H1 (cell line): Measurements from ENCODE around the gene COPG1. TPM values are rescaled to one million over a fixed set of nuclear protein-coding genes. Genes with fewer than 3 reads are reported as not detected.

ENCODE experiments used
- CTCF ChIA-PET: fragments of 300-600 bp; sonication (Branson Sonifier 250); formaldehyde crosslinking; loops from one replicate; lab custom pipeline; 2021; ENCODE audit not compliant: partially characterized antibody; lab: Charles Lee
- POLR2A ChIA-PET: fragments of 300-600 bp; sonication (Branson Sonifier 250); formaldehyde crosslinking; loops from one replicate; lab custom pipeline; 2021; ENCODE audit warnings: inconsistent platforms; ENCODE audit not compliant: partially characterized antibody; lab: Charles Lee
- DNase-seq, 2 experiments: peaks; one replicate each; pipeline versions ENCODE4 v3.0.0 to v3.0.0-alpha.2; 2010 to 2022; ENCODE audit warnings: low spot score in 2 of 2, low read depth in 1 of 2, mixed read lengths in 1 of 2
- FAIRE-seq: peaks from 2 replicates; lab custom pipeline; 2011; peaks lifted over from hg19 to GRCh38; lab: Jason Lieb, UNC
- H2AFZ ChIP-seq: 2 replicates; pipeline ENCODE4 v1.8.1; 2012; ENCODE audit warnings: low read length, inconsistent platforms
- H2AK5ac ChIP-seq: 2 replicates; pipeline ENCODE4 v1.6.1; 2013; ENCODE audit warnings: low read depth, low read length
- H2BK120ac ChIP-seq: replicated peaks from 2 replicates; pipeline ENCODE3; 2013; ENCODE audit warnings: low read depth, low read length, inconsistent platforms
- H2BK12ac ChIP-seq: 2 replicates; pipeline ENCODE4 v1.6.1; 2013; ENCODE audit warnings: low read depth, low read length
- H2BK15ac ChIP-seq: 2 replicates; pipeline ENCODE4 v1.6.1; 2013; ENCODE audit warnings: low read length
- H2BK20ac ChIP-seq: 2 replicates; pipeline ENCODE4 v1.6.1; 2013; ENCODE audit warnings: low read length
- H2BK5ac ChIP-seq: 2 replicates; pipeline ENCODE4 v1.6.1; 2013; ENCODE audit warnings: low read depth, low read length
- H3K14ac ChIP-seq: 2 replicates; pipeline ENCODE4 v1.6.1; 2013; ENCODE audit warnings: inconsistent platforms; ENCODE audit not compliant: insufficient read length
- H3K18ac ChIP-seq: 2 replicates; pipeline ENCODE4 v1.6.1; 2013; ENCODE audit warnings: low read length; ENCODE audit errors: extremely low read depth
- H3K23ac ChIP-seq: 2 replicates; pipeline ENCODE4 v1.6.1; 2013; ENCODE audit warnings: inconsistent platforms; ENCODE audit not compliant: insufficient read length
- H3K23me2 ChIP-seq: 2 replicates; pipeline ENCODE4 v1.6.1; 2013; ENCODE audit warnings: low read depth, low read length
- H3K27ac ChIP-seq: 2 replicates; pipeline ENCODE4 v1.6.1; 2011; ENCODE audit warnings: low read depth, low read length, inconsistent platforms
- H3K27me3 ChIP-seq, 4 experiments: replicated peaks in 1 of 4; 1 replicate in 1 of 4; 2 replicates in 3 of 4; pipeline versions ENCODE4 v1.6.1 to v1.8.1; 2011 to 2013; ENCODE audit warnings: low read length in 3 of 4, mild to moderate bottlenecking in 3 of 4, inconsistent platforms in 2 of 4, mixed read lengths in 2 of 4, moderate library complexity in 1 of 4; ENCODE audit not compliant: control insufficient read depth in 3 of 4, insufficient read depth in 3 of 4; ENCODE audit errors: extremely low read depth in 1 of 4
- H3K36me3 ChIP-seq, 4 experiments: 2 replicates each; pipeline versions ENCODE4 v1.6.1 to v1.8.1; 2011 to 2013; ENCODE audit warnings: mild to moderate bottlenecking in 4 of 4, low read length in 3 of 4, moderate library complexity in 2 of 4, control low read depth in 1 of 4, inconsistent platforms in 1 of 4; ENCODE audit not compliant: insufficient read depth in 4 of 4, control insufficient read depth in 2 of 4
- H3K4ac ChIP-seq: replicated peaks from 2 replicates; pipeline ENCODE3; 2013; ENCODE audit warnings: low read length, low read depth, mixed read lengths, inconsistent platforms; ENCODE audit not compliant: insufficient read length
- H3K4me1 ChIP-seq, 4 experiments: replicated peaks in 1 of 4; 1 replicate in 1 of 4; 2 replicates in 3 of 4; pipeline versions ENCODE4 v1.6.1 to v1.8.1; 2011 to 2013; ENCODE audit warnings: low read length in 3 of 4, inconsistent platforms in 2 of 4, mixed read lengths in 1 of 4; ENCODE audit not compliant: insufficient read depth in 4 of 4, control insufficient read depth in 3 of 4
- H3K4me2 ChIP-seq, 2 experiments: 2 replicates each; pipeline versions ENCODE4 v1.6.1 to v1.8.1; 2011 to 2013; ENCODE audit warnings: low read depth in 2 of 2, low read length in 2 of 2, control low read depth in 1 of 2, inconsistent platforms in 1 of 2, mild to moderate bottlenecking in 1 of 2; ENCODE audit not compliant: insufficient read depth in 1 of 2
- H3K4me3 ChIP-seq, 4 experiments: fragments of 200-600, 300-600 bp in 1 of 4; sonication (generic), shearing (Covaris generic), sonication (Bioruptor Twin) in 1 of 4; 2 replicates each; pipeline versions ENCODE4 v1.5.1 to v1.8.1; 2011 to 2016; ENCODE audit warnings: low read length in 4 of 4, low read depth in 3 of 4, control low read depth in 2 of 4, inconsistent platforms in 2 of 4, mild to moderate bottlenecking in 2 of 4, mixed read lengths in 1 of 4, moderate library complexity in 1 of 4; ENCODE audit not compliant: insufficient read depth in 2 of 4; ENCODE audit errors: extremely low read depth in 1 of 4
- H3K56ac ChIP-seq: replicated peaks from 2 replicates; pipeline ENCODE3; 2013; ENCODE audit warnings: low read depth, mild to moderate bottlenecking, mixed read lengths, low read length, inconsistent platforms; ENCODE audit not compliant: insufficient read length
- H3K79me1 ChIP-seq: 2 replicates; pipeline ENCODE4 v1.6.1; 2013; ENCODE audit warnings: low read depth, low read length, control low read depth
- H3K79me2 ChIP-seq, 2 experiments: 2 replicates each; pipeline versions ENCODE4 v1.6.1 to v1.8.1; 2012 to 2013; ENCODE audit warnings: low read length in 2 of 2, mild to moderate bottlenecking in 2 of 2, inconsistent platforms in 1 of 2; ENCODE audit not compliant: insufficient read depth in 2 of 2, control insufficient read depth in 1 of 2
- H3K9ac ChIP-seq, 4 experiments: replicated peaks in 1 of 4; 1 replicate in 1 of 4; 2 replicates in 3 of 4; pipeline versions ENCODE4 v1.6.1 to v1.8.1; 2011 to 2013; ENCODE audit warnings: low read depth in 3 of 4, low read length in 3 of 4, control low read depth in 2 of 4, mild to moderate bottlenecking in 2 of 4, moderate library complexity in 2 of 4, inconsistent platforms in 1 of 4; ENCODE audit errors: extremely low read depth in 1 of 4
- H3K9me3 ChIP-seq, 2 experiments: 2 replicates each; pipeline versions ENCODE4 v1.6.1 to v1.8.1; 2012 to 2013; ENCODE audit warnings: mild to moderate bottlenecking in 2 of 2, moderate library complexity in 2 of 2, control low read depth in 1 of 2, inconsistent platforms in 1 of 2, low read depth in 1 of 2, low read length in 1 of 2, mixed read lengths in 1 of 2; ENCODE audit not compliant: insufficient read depth in 2 of 2
- H4K20me1 ChIP-seq, 2 experiments: replicated peaks in 1 of 2; 2 replicates each; pipeline versions ENCODE3 to v1.8.1; 2011 to 2013; ENCODE audit warnings: inconsistent platforms in 2 of 2, low read length in 2 of 2, mild to moderate bottlenecking in 1 of 2; ENCODE audit not compliant: insufficient read depth in 2 of 2, control insufficient read depth in 1 of 2
- H4K5ac ChIP-seq: 2 replicates; pipeline ENCODE4 v1.6.1; 2013; ENCODE audit warnings: low read length, low read depth, mixed read lengths, inconsistent platforms; ENCODE audit not compliant: insufficient read length
- H4K8ac ChIP-seq: 2 replicates; pipeline ENCODE4 v1.8.0; 2013; ENCODE audit warnings: mild to moderate bottlenecking, moderate library complexity, low read length, inconsistent platforms; ENCODE audit not compliant: insufficient read depth; ENCODE audit errors: extremely low read depth
- H4K91ac ChIP-seq: replicated peaks from 2 replicates; pipeline ENCODE3; 2013; ENCODE audit warnings: low read length, mixed read lengths, inconsistent platforms; ENCODE audit not compliant: insufficient read length
- JUND ChIP-seq: IDR thresholded peaks from 2 replicates; pipeline ENCODE4 v1.6.1; 2011; ENCODE audit warnings: mild to moderate bottlenecking, improper control_type of control experiment, low read length
- POLR2A ChIP-seq, 2 experiments: IDR thresholded peaks; 1 replicate in 1 of 2; 2 replicates in 1 of 2; pipeline ENCODE4 v1.6.1; 2011; ENCODE audit warnings: low read depth in 2 of 2, low read length in 2 of 2, mild to moderate bottlenecking in 2 of 2; ENCODE audit errors: control extremely low read depth in 1 of 2
- POLR2AphosphoS5 ChIP-seq: IDR thresholded peaks from 2 replicates; pipeline ENCODE4 v1.6.1; 2011; ENCODE audit warnings: low read depth, low read length
- RAD21 ChIP-seq, 2 experiments: IDR thresholded peaks in 1 of 2; conservative IDR thresholded peaks in 1 of 2; 2 replicates each; pipeline ENCODE4 v1.6.1; 2011; ENCODE audit warnings: low read depth in 2 of 2, low read length in 2 of 2, improper control_type of control experiment in 1 of 2, inconsistent platforms in 1 of 2, mild to moderate bottlenecking in 1 of 2, moderate library complexity in 1 of 2
- SIN3A ChIP-seq, 2 experiments: IDR thresholded peaks in 1 of 2; conservative IDR thresholded peaks in 1 of 2; 2 replicates each; pipeline ENCODE4 v1.6.1; 2011 to 2012; ENCODE audit warnings: low read length in 2 of 2, improper control_type of control experiment in 1 of 2, low read depth in 1 of 2, mild to moderate bottlenecking in 1 of 2
- SIRT6 ChIP-seq: IDR thresholded peaks from one replicate; pipeline ENCODE4 v1.7.1; 2012; ENCODE audit warnings: low read length, inconsistent platforms
- TBP ChIP-seq: IDR thresholded peaks from 2 replicates; pipeline ENCODE4 v1.6.1; 2011; ENCODE audit warnings: low read depth, low read length, improper control_type of control experiment
- WGBS, 2 experiments: shearing (Covaris generic) in 1 of 2; methylation state at CpG; one replicate each; pipeline versions ENCODE4 v1.1.6 to v1.1.7; 2013 to 2015; ENCODE audit warnings: low lambda C conversion rate in 2 of 2, mixed read lengths in 2 of 2, inconsistent platforms in 1 of 2, low coverage in 1 of 2, missing lambda C conversion rate in 1 of 2; ENCODE audit not compliant: insufficient replicate concordance in 2 of 2, insufficient coverage in 1 of 2, insufficient read length in 1 of 2; ENCODE audit errors: extremely low coverage in 1 of 2, missing lambda C conversion rate in 1 of 2; 5-methylcytosine and 5-hydroxymethylcytosine counted together
- polyA plus RNA-seq, 7 experiments: library from polyadenylated mRNA; depleted of rRNA in 3 of 7; stranded (reverse) in 5 of 7; unstranded in 2 of 7; fragments of >200 nt in 5 of 7; fragments of 200-250 nt in 2 of 7; gene quantifications; 1 replicate in 5 of 7; 2 replicates in 1 of 7; 4 replicates in 1 of 7; pipeline versions ENCODE4 v1.2.1 to v1.2.3, GENCODE V29; 2011 to 2013; ENCODE audit warnings: missing spikeins in 2 of 7, mixed read lengths in 2 of 7
- total RNA-seq: library from RNA; stranded (reverse); fragmentation: NEBNext Ultra II Directional; extraction: Animal tissue kit (Norgen Biotek cat#: 25700); gene quantifications from 2 replicates; pipeline ENCODE4 v1.2.1, GENCODE V29; 2021

The COPG1 gene
- total and polyA plus RNA-seq, 2 of the 8 experiments (the other 6 are each of a cell fraction or from before 2014, with no cell fraction given) = 52.7 to 106 TPM

DNA sequence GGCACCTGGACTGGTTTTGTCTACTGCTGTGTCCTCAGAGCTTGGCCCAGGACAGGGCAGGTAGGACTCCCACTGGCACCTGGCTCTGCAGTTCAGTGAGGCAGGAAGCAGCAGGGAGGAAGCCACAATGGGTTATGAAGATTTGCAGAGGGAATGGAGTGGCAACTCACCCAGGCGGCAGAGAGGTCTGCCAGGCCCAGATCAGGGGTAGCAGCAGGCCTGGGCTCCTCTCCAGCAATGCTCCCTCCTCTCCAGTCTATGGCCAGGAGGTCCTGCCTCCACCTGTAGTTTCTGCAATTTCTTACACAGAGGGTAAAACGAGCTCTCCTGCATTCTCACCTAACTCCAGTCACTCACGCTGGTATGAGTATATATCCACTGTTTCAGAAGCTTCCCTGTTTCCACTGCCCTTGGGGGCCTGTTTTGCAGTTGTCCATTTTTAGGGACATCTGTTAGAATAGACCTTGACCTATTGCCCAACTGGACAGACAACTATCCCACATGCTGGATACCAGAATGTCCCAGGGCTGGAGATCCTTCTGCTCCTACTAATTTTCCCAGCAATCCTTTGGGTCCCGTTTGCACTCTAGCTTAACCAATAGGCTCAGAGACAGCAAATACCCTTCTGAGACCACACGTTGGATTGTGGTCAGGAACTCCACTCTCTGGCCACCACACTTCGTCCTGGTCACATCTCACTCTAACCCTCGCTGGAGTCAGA is 64.4 kb downstream of the COPG1 start:
- Histone ChIP-seq H3K79me2 (peaks cover 0 to 13% of the 10 kb centered on the region in 2 experiments; a peak in 1 of 4 replicates), H2BK120ac (no peak overlapping the region), H3K14ac (no peak overlapping the region), H3K56ac (no peak overlapping the region), H2BK15ac (no peak overlapping the region), H3K4me1 (peaks cover 4 to 9% (median 5%) of the 10 kb centered on the region in 4 experiments), H3K18ac (peak overlapping the region; percentile 75), H4K8ac (peak overlapping the region; percentile 45; the same call in 1 of the 2 replicates), H4K5ac (no peak overlapping the region), H3K4me3 (peak overlapping the region; percentile 78 to 99 (median 89); a peak in 7 of 8 replicates), H2BK12ac (peak overlapping the region; percentile 71; the same call in 1 of the 2 replicates), H3K79me1 (no peaks in the 10 kb centered on the region), H2AFZ (no peak overlapping the region), H3K27ac (no peak overlapping the region), H3K23ac (no peak overlapping the region), H3K4me2 (peak overlapping the region; percentile 83 to 90), H4K20me1 (peaks cover 0 to 2% of the 10 kb centered on the region in 2 experiments), H3K27me3 (no peaks in the 10 kb centered on the region), H3K36me3 (no peaks in the 10 kb centered on the region), H3K23me2 (peaks cover 2% of the 10 kb centered on the region; the same call in 1 of the 2 replicates), H3K4ac (no peak overlapping the region), H2BK5ac (no peak overlapping the region), H4K91ac (no peak overlapping the region), H2AK5ac (no peak overlapping the region), H3K9ac (no peak overlapping the region), H3K9me3 (no peaks in the 10 kb centered on the region), H2BK20ac (no peak overlapping the region)
- WGBS, 2 experiments = 83% methylated on average over 7 of the region's 7 CpGs; no CpG with 5 or more reads in 1 of the 2 experiments
- no peak for FAIRE-seq
- ChIA-PET POLR2A (interaction anchor here (0.9 to 6.4 kb wide), 10 partner anchors 8 to 151 kb away, joined by 3 to 112 read pairs (median 16); no protein-coding TSS in a partner anchor), CTCF (interaction anchor here (1.0 to 2.1 kb wide), 4 partner anchors 12 to 68 kb away, joined by 3 to 5 read pairs (median 3); no protein-coding TSS in a partner anchor)
- no peak for DNase-seq
- TF ChIP-seq SIRT6 = peak; percentile 76
- TF ChIP-seq JUND = no peak
- TF ChIP-seq TBP = no peak
- TF ChIP-seq RAD21 (IDR thresholded peaks at IDR 0.05 in 1 of 2, conservative IDR thresholded peaks at IDR 0.05 in 1 of 2; ENCODE audit: low read depth in 2 of 2, low read length in 2 of 2) = no peak
- TF ChIP-seq SIN3A (conservative IDR thresholded peaks at IDR 0.05 in 1 of 2, IDR thresholded peaks at IDR 0.05 in 1 of 2; ENCODE audit: low read depth in 1 of 2, low read length in 2 of 2) = peak in 1 of 2 experiments; percentile 73; a peak in 1 of 4 replicates
- TF ChIP-seq POLR2A (IDR thresholded peaks at IDR 0.05; ENCODE audit: control extremely low read depth in 1 of 2, low read depth in 2 of 2, low read length in 2 of 2) = peak in 1 of 2 experiments; percentile 97; a peak in 2 of 3 replicates
- TF ChIP-seq POLR2AphosphoS5 = peak; percentile 98
